Measurements from ENCODE around the gene BCAS1.

BCAS1 gene

GRCh38 chr20:53904261-53904660 lies 166.1 kb downstream of the BCAS1 start:
- ChIA-PET CTCF (interaction anchor here (0.7 kb wide), 1 partner anchor 1798 kb away, joined by 3 read pairs; no protein-coding TSS in a partner anchor), POLR2A (no interaction called here)
- H3K9me3 ChIP-seq (ENCODE audit: control insufficient read depth, insufficient read depth, low read depth, low read length): no peaks in the 10 kb centered on the region
- TF ChIP-seq, protein P1, sequence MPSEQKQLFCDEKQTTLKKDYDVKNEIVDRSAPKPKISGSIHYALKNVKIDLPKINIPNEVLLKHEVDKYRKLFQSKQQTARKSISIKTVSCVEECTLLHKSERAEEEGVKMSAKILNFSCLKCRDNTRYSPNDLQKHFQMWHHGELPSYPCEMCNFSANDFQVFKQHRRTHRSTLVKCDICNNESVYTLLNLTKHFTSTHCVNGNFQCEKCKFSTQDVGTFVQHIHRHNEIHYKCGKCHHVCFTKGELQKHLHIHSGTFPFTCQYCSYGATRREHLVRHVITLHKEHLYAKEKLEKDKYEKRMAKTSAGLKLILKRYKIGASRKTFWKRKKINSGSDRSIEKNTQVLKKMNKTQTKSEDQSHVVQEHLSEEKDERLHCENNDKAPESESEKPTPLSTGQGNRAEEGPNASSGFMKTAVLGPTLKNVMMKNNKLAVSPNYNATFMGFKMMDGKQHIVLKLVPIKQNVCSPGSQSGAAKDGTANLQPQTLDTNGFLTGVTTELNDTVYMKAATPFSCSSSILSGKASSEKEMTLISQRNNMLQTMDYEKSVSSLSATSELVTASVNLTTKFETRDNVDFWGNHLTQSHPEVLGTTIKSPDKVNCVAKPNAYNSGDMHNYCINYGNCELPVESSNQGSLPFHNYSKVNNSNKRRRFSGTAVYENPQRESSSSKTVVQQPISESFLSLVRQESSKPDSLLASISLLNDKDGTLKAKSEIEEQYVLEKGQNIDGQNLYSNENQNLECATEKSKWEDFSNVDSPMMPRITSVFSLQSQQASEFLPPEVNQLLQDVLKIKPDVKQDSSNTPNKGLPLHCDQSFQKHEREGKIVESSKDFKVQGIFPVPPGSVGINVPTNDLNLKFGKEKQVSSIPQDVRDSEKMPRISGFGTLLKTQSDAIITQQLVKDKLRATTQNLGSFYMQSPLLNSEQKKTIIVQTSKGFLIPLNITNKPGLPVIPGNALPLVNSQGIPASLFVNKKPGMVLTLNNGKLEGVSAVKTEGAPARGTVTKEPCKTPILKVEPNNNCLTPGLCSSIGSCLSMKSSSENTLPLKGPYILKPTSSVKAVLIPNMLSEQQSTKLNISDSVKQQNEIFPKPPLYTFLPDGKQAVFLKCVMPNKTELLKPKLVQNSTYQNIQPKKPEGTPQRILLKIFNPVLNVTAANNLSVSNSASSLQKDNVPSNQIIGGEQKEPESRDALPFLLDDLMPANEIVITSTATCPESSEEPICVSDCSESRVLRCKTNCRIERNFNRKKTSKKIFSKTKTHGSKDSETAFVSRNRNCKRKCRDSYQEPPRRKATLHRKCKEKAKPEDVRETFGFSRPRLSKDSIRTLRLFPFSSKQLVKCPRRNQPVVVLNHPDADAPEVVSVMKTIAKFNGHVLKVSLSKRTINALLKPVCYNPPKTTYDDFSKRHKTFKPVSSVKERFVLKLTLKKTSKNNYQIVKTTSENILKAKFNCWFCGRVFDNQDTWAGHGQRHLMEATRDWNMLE (tag by site-specific recombination; conservative IDR thresholded peaks at IDR 0.05; ENCODE audit: low read depth): no peak
- H3K27ac ChIP-seq (ENCODE audit: extremely low read depth, low read depth, low read length): no peak overlapping the region
- H3K36me3 ChIP-seq (ENCODE audit: control insufficient read depth in 2 of 2, insufficient read depth in 1 of 2, low read length in 2 of 2): no peaks in the 10 kb centered on the region
- H3K4me3 ChIP-seq (ENCODE audit: low read depth, low read length): no peak overlapping the region
- peaks cover 14% of the 10 kb centered on the region; the same call in 1 of the 2 replicates for H3K4me1 ChIP-seq (ENCODE audit: control insufficient read depth, insufficient read depth, low read length)

- TF ChIP-seq ZNF610 (tag by site-specific recombination; IDR thresholded peaks at IDR 0.05; ENCODE audit: borderline replicate concordance) (no peak), ZNF391 (tag by site-specific recombination; IDR thresholded peaks at IDR 0.05; ENCODE audit: borderline replicate concordance, low read depth) (no peak), ZNF513 (tag by site-specific recombination; IDR thresholded peaks at IDR 0.05) (no peak), ZNF169 (tag by site-specific recombination; IDR thresholded peaks at IDR 0.05) (no peak), ZNF777 (tag by site-specific recombination; IDR thresholded peaks at IDR 0.05; ENCODE audit: borderline replicate concordance) (no peak), ZNF670 (tag by site-specific recombination; IDR thresholded peaks at IDR 0.05; ENCODE audit: low read depth) (no peak), HOXC10 (CRISPR knock-in tag; IDR thresholded peaks at IDR 0.05) (no peak), ZNF174 (tag by site-specific recombination; IDR thresholded peaks at IDR 0.05) (no peak), MZF1 (tag by site-specific recombination; IDR thresholded peaks at IDR 0.05; ENCODE audit: borderline replicate concordance) (no peak), ZNF449 (tag by site-specific recombination; IDR thresholded peaks at IDR 0.05) (no peak), ZNF404 (tag by site-specific recombination; IDR thresholded peaks at IDR 0.05) (no peak), GLIS2 (tag by site-specific recombination; IDR thresholded peaks at IDR 0.05) (no peak), ZNF571 (tag by site-specific recombination; IDR thresholded peaks at IDR 0.05) (no peak), GLI4 (tag by site-specific recombination; IDR thresholded peaks at IDR 0.05) (no peak)
- TF ChIP-seq, protein P2, sequence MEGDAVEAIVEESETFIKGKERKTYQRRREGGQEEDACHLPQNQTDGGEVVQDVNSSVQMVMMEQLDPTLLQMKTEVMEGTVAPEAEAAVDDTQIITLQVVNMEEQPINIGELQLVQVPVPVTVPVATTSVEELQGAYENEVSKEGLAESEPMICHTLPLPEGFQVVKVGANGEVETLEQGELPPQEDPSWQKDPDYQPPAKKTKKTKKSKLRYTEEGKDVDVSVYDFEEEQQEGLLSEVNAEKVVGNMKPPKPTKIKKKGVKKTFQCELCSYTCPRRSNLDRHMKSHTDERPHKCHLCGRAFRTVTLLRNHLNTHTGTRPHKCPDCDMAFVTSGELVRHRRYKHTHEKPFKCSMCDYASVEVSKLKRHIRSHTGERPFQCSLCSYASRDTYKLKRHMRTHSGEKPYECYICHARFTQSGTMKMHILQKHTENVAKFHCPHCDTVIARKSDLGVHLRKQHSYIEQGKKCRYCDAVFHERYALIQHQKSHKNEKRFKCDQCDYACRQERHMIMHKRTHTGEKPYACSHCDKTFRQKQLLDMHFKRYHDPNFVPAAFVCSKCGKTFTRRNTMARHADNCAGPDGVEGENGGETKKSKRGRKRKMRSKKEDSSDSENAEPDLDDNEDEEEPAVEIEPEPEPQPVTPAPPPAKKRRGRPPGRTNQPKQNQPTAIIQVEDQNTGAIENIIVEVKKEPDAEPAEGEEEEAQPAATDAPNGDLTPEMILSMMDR (tag by site-specific recombination; IDR thresholded peaks at IDR 0.05): no peak
- TF ChIP-seq, protein P3, sequence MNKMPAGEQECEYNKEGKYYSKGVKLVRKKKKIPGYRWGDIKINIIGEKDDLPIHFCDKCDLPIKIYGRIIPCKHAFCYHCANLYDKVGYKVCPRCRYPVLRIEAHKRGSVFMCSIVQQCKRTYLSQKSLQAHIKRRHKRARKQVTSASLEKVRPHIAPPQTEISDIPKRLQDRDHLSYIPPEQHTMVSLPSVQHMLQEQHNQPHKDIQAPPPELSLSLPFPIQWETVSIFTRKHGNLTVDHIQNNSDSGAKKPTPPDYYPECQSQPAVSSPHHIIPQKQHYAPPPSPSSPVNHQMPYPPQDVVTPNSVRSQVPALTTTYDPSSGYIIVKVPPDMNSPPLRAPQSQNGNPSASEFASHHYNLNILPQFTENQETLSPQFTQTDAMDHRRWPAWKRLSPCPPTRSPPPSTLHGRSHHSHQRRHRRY (tag by site-specific recombination; IDR thresholded peaks at IDR 0.05): no peak
- TF ChIP-seq, protein P4, sequence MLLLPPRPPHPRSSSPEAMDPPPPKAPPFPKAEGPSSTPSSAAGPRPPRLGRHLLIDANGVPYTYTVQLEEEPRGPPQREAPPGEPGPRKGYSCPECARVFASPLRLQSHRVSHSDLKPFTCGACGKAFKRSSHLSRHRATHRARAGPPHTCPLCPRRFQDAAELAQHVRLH (tag by site-specific recombination; IDR thresholded peaks at IDR 0.05): no peak
- H3K27ac ChIP-seq (ENCODE audit: extremely low read depth, low read depth, low read length): no peak overlapping the region
- H3K9me3 ChIP-seq (ENCODE audit: control insufficient read depth, insufficient read depth, low read depth, low read length): no peaks in the 10 kb centered on the region
- POLR2A ChIA-PET: interaction anchor here (0.6 kb wide), 1 partner anchor 38 kb away, joined by 3 read pairs; no protein-coding TSS in a partner anchor
- H3K4me3 ChIP-seq (ENCODE audit: low read depth, low read length): no peak overlapping the region
- CTCF ChIA-PET: no interaction called here
- H3K4me1 ChIP-seq (ENCODE audit: control insufficient read depth, insufficient read depth, low read length): peaks cover 19% of the 10 kb centered on the region
- no peaks in the 10 kb centered on the region for H3K36me3 ChIP-seq (ENCODE audit: control insufficient read depth in 2 of 2, insufficient read depth in 1 of 2, low read length in 2 of 2)
These were observed 166.8 kb downstream of the BCAS1 start for GRCh38 chr20:53903652-53903987.

Data from HEK293 (cell line).